Right lobe of liver (tissue), 4 donors: Measurements from ENCODE around the gene BMP2K.

ENCODE experiments used
- CTCF ChIP-seq, 4 donors: fragments of 200-600 bp in 3 of 4; fragments of 450-650 bp in 1 of 4; IDR thresholded peaks; one replicate each; pipeline versions ENCODE4 v1.5.1 to v1.8.0; 2016 to 2022; ENCODE audit warnings: antibody characterized with exemption in 4 of 4, mild to moderate bottlenecking in 2 of 4
- POLR2A ChIP-seq: fragments of 450-650 bp; IDR thresholded peaks from one replicate; pipeline ENCODE4 v1.6.1; 2017; ENCODE audit warnings: antibody characterized with exemption, mild to moderate bottlenecking
- donor health status: DM: no; HTN: no; CAD: no.
- donor health status: DM: no; HTN: no; CAD: no.
- donor health status: DM: no; HTN: yes; CAD: no.

GRCh38 chr4:78796526-78796925 lies 20.4 kb downstream of the BMP2K start:
- TF ChIP-seq POLR2A (no peak), CTCF (IDR thresholded peaks at IDR 0.05) (no peak)
